Measurements from ENCODE around the gene SCNN1G. TPM values are rescaled to one million over a fixed set of nuclear protein-coding genes. Genes with fewer than 3 reads are reported as not detected.

The SCNN1G gene
- total RNA-seq, 4 donors from 2014 or later = 3.4 to 6.5 (median 5.6) TPM

GRCh38 chr16:23188911-23189310, 6.4 kb downstream of the SCNN1G start:
- TF ChIP-seq, protein P1, sequence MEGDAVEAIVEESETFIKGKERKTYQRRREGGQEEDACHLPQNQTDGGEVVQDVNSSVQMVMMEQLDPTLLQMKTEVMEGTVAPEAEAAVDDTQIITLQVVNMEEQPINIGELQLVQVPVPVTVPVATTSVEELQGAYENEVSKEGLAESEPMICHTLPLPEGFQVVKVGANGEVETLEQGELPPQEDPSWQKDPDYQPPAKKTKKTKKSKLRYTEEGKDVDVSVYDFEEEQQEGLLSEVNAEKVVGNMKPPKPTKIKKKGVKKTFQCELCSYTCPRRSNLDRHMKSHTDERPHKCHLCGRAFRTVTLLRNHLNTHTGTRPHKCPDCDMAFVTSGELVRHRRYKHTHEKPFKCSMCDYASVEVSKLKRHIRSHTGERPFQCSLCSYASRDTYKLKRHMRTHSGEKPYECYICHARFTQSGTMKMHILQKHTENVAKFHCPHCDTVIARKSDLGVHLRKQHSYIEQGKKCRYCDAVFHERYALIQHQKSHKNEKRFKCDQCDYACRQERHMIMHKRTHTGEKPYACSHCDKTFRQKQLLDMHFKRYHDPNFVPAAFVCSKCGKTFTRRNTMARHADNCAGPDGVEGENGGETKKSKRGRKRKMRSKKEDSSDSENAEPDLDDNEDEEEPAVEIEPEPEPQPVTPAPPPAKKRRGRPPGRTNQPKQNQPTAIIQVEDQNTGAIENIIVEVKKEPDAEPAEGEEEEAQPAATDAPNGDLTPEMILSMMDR (IDR thresholded peaks at IDR 0.05) = no peak
- TF ChIP-seq POLR2A (IDR thresholded peaks at IDR 0.05) = no peak
- no peaks in the 10 kb centered on the region for H3K9me3 ChIP-seq
- H3K4me3 ChIP-seq (replicated peaks in 1 of 3) = no peak overlapping the region
- no peak overlapping the region for H3K27ac ChIP-seq
- DNase-seq = no peak
- H3K4me1 ChIP-seq = no peaks in the 10 kb centered on the region
- H3K27me3 ChIP-seq = no peaks in the 10 kb centered on the region
- H3K36me3 ChIP-seq = no peaks in the 10 kb centered on the region
- WGBS, 2 donors = 94 to 100% methylated on average over 2 of the region's 2 CpGs
- intact Hi-C loops (cut with DNase I) = no loop called here

- Histone ChIP-seq H3K9me3 (no peaks in the 10 kb centered on the region), H3K4me3 (replicated peaks in 1 of 3) (no peak overlapping the region), H3K27ac (no peak overlapping the region), H3K36me3 (peaks cover 0 to 6% of the 10 kb centered on the region in 2 donors), H3K4me1 (no peaks in the 10 kb centered on the region), H3K27me3 (no peaks in the 10 kb centered on the region)
- no peak for TF ChIP-seq POLR2A (IDR thresholded peaks at IDR 0.05)
- TF ChIP-seq, protein P1 (IDR thresholded peaks at IDR 0.05) = no peak
- 82 to 84% methylated on average over 9 of the region's 9 CpGs for WGBS, 2 donors
- no peak for DNase-seq
- intact Hi-C loops (cut with DNase I) = no loop called here
These were observed 12.1 kb downstream of the SCNN1G start for GRCh38 chr16:23194497-23195221.

DNA sequence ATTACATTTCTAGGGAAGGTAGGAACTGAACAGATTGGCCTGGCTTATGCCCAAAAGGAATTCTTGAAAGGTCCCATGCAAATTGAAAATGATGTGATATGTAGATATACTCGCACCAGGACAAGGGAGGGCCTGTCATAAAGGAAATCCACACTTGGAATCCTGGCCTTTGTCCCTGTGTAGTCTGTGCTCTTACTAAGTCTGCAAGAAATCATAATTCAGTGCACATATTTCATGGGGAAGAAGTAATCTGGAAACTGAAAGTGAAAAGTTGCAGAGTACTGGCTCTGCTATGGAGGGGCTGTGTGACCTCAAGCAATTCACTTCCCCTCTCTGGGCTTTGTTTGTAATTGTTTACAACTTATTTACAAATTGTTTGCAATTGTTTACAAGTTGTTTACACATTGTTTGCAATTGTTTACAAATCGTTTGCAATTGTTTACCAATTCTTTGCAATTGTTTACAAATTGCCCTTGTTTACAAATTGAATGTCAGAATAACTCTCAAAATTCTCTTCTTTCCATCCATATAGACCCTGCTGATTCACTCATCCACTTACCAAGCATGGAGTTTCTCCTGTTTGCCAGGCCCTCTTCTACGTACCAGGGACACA, 12.9 kb downstream of the SCNN1G start:
- Histone ChIP-seq H3K9me3 (no peaks in the 10 kb centered on the region), H3K36me3 (peaks cover 0 to 6% of the 10 kb centered on the region in 2 donors), H3K4me1 (no peaks in the 10 kb centered on the region), H3K4me3 (replicated peaks in 1 of 3) (no peak overlapping the region), H3K27ac (no peak overlapping the region), H3K27me3 (no peaks in the 10 kb centered on the region)
- intact Hi-C loops (cut with DNase I) = no loop called here
- DNase-seq = no peak
- TF ChIP-seq, protein P1 (IDR thresholded peaks at IDR 0.05) = no peak
- TF ChIP-seq POLR2A (IDR thresholded peaks at IDR 0.05) = no peak
- 66 to 73% methylated on average over 3 of the region's 3 CpGs for WGBS, 2 donors

DNA sequence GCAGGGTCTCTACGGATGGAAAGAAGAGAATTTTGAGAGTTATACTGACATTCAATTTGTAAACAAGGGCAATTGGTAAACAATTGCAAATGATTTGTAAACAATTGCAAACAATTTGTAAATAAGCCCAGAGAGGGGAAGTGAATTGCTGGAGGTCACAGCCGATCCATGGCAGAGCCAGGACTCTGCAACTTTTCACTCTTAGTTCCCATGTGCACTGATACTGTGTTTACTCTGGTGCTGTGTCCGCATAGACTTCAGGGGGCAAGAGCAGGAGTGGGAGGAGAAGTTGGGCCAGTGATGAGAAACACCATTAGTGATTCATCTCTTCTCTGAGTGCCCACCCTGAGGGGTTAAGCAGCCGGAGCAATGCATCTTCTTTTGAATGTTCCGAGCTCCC, 14.0 kb downstream of the SCNN1G start:
- H3K36me3 ChIP-seq = peaks cover 0 to 6% of the 10 kb centered on the region in 2 donors
- no peak overlapping the region for H3K27ac ChIP-seq
- peaks cover 0 to 2% of the 10 kb centered on the region in 2 donors for H3K4me1 ChIP-seq
- 79 to 83% methylated on average over 5 of the region's 5 CpGs for WGBS, 2 donors
- H3K27me3 ChIP-seq = no peaks in the 10 kb centered on the region
- no peak overlapping the region for H3K4me3 ChIP-seq (replicated peaks in 1 of 3)
- TF ChIP-seq, protein P1 (IDR thresholded peaks at IDR 0.05) = no peak
- no peak for TF ChIP-seq POLR2A (IDR thresholded peaks at IDR 0.05)
- H3K9me3 ChIP-seq = no peaks in the 10 kb centered on the region
- intact Hi-C loops (cut with DNase I) = no loop called here
- no peak for DNase-seq

DNA sequence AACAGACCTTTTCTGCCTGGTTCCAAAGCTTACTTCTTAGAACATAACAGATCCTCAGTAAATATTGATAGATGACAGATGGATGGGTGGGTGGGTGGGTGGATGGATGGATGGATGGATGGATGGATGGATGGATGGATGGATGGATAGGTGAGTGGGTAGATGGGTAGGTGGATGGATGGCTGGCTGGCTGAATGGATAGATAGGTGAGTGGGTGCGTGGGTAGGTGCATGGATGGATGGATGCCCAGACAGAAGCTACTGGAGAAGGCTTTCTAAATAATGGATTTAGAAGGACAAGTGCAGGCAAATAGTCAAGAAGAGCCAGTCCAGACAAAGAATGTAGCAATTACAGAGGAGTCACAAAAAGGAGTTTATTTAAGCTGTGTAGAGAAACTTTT, 19.6 kb downstream of the SCNN1G start:
- Histone ChIP-seq H3K4me1 (peaks cover 32 to 33% of the 10 kb centered on the region in 2 donors), H3K27me3 (no peaks in the 10 kb centered on the region), H3K36me3 (no peaks in the 10 kb centered on the region), H3K4me3 (replicated peaks in 1 of 3) (no peak overlapping the region), H3K9me3 (no peaks in the 10 kb centered on the region), H3K27ac (peak overlapping the region in 1 of 3 donors; percentile 30)
- TF ChIP-seq POLR2A (IDR thresholded peaks at IDR 0.05) = no peak
- TF ChIP-seq, protein P1 (IDR thresholded peaks at IDR 0.05) = no peak
- DNase-seq = no peak
- intact Hi-C loops (cut with DNase I) = no loop called here
- 75 to 85% methylated on average over 1 of the region's 1 CpG for WGBS, 2 donors
